Measurements from ENCODE around the gene TTC27.

DNA sequence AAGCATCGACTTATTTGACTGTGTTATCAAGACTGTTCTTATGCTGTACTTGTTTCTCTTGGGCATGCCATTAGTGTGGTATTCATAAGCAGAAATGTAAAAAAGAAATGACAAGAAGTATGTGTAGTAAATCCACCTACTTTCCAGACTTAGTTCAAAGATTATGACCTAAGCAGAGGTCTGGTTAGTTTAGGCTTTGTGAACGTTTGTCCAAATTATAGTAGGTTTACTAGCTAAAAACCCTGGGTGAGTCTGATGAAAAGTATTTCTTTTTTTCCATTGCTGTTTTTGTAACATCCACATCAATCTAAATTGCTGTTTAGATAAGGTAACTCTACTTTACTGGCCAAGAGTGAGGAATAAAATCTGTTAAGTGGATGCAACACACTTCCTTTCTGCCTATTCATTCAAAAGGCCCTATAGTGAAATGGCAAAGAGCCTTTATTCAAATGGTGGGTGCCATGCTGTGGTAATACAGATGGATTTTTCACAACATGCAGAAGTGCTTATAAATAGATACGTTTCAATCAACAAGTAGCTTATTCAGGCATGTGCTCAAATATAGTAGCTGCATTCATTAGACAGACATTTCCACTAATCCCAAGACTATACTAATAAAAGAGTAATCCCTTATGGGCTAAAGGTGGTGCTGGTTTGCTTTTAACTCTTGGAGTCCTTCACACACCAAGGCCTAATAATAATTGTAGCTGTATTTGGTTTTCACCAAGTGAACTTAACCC is 196.4 kb downstream of the TTC27 start:
- TF ChIP-seq NR3C1 (CRISPR knock-in tag; IDR thresholded peaks at IDR 0.05): no peak
- TF ChIP-seq SP1 (IDR thresholded peaks at IDR 0.05): no peak
- no peak for TF ChIP-seq SP1 (CRISPR knock-in tag; IDR thresholded peaks at IDR 0.05)
- TF ChIP-seq PCBP2 (optimal IDR thresholded peaks at IDR 0.05; ENCODE audit: low read depth, low read length, poor library complexity, severe bottlenecking): no peak
- TF ChIP-seq, protein P1, sequence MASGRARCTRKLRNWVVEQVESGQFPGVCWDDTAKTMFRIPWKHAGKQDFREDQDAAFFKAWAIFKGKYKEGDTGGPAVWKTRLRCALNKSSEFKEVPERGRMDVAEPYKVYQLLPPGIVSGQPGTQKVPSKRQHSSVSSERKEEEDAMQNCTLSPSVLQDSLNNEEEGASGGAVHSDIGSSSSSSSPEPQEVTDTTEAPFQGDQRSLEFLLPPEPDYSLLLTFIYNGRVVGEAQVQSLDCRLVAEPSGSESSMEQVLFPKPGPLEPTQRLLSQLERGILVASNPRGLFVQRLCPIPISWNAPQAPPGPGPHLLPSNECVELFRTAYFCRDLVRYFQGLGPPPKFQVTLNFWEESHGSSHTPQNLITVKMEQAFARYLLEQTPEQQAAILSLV (CRISPR knock-in tag; IDR thresholded peaks at IDR 0.05; ENCODE audit: borderline replicate concordance): no peak

Data from HepG2 (cell line).